H1 (cell line): Measurements from ENCODE around the gene PCYT2. TPM values are rescaled to one million over a fixed set of nuclear protein-coding genes. Genes with fewer than 3 reads are reported as not detected.

Experiments
- CTCF ChIA-PET: fragments of 300-600 bp; sonication (Branson Sonifier 250); formaldehyde crosslinking; loops from one replicate; lab custom pipeline; 2021; ENCODE audit not compliant: partially characterized antibody; lab: Charles Lee
- POLR2A ChIA-PET: fragments of 300-600 bp; sonication (Branson Sonifier 250); formaldehyde crosslinking; loops from one replicate; lab custom pipeline; 2021; ENCODE audit warnings: inconsistent platforms; ENCODE audit not compliant: partially characterized antibody; lab: Charles Lee
- DNase-seq, 2 experiments: peaks; one replicate each; pipeline versions ENCODE4 v3.0.0 to v3.0.0-alpha.2; 2010 to 2022; ENCODE audit warnings: low spot score in 2 of 2, low read depth in 1 of 2, mixed read lengths in 1 of 2
- FAIRE-seq: peaks from 2 replicates; lab custom pipeline; 2011; peaks lifted over from hg19 to GRCh38; lab: Jason Lieb, UNC
- H2AFZ ChIP-seq: 2 replicates; pipeline ENCODE4 v1.8.1; 2012; ENCODE audit warnings: low read length, inconsistent platforms
- H2AK5ac ChIP-seq: 2 replicates; pipeline ENCODE4 v1.6.1; 2013; ENCODE audit warnings: low read depth, low read length
- H2BK120ac ChIP-seq: replicated peaks from 2 replicates; pipeline ENCODE3; 2013; ENCODE audit warnings: low read depth, low read length, inconsistent platforms
- H2BK12ac ChIP-seq: 2 replicates; pipeline ENCODE4 v1.6.1; 2013; ENCODE audit warnings: low read depth, low read length
- H2BK15ac ChIP-seq: 2 replicates; pipeline ENCODE4 v1.6.1; 2013; ENCODE audit warnings: low read length
- H2BK20ac ChIP-seq: 2 replicates; pipeline ENCODE4 v1.6.1; 2013; ENCODE audit warnings: low read length
- H2BK5ac ChIP-seq: 2 replicates; pipeline ENCODE4 v1.6.1; 2013; ENCODE audit warnings: low read depth, low read length
- H3K14ac ChIP-seq: 2 replicates; pipeline ENCODE4 v1.6.1; 2013; ENCODE audit warnings: inconsistent platforms; ENCODE audit not compliant: insufficient read length
- H3K18ac ChIP-seq: 2 replicates; pipeline ENCODE4 v1.6.1; 2013; ENCODE audit warnings: low read length; ENCODE audit errors: extremely low read depth
- H3K23ac ChIP-seq: 2 replicates; pipeline ENCODE4 v1.6.1; 2013; ENCODE audit warnings: inconsistent platforms; ENCODE audit not compliant: insufficient read length
- H3K23me2 ChIP-seq: 2 replicates; pipeline ENCODE4 v1.6.1; 2013; ENCODE audit warnings: low read depth, low read length
- H3K27ac ChIP-seq: 2 replicates; pipeline ENCODE4 v1.6.1; 2011; ENCODE audit warnings: low read depth, low read length, inconsistent platforms
- H3K27me3 ChIP-seq, 4 experiments: replicated peaks in 1 of 4; 1 replicate in 1 of 4; 2 replicates in 3 of 4; pipeline versions ENCODE4 v1.6.1 to v1.8.1; 2011 to 2013; ENCODE audit warnings: low read length in 3 of 4, mild to moderate bottlenecking in 3 of 4, inconsistent platforms in 2 of 4, mixed read lengths in 2 of 4, moderate library complexity in 1 of 4; ENCODE audit not compliant: control insufficient read depth in 3 of 4, insufficient read depth in 3 of 4; ENCODE audit errors: extremely low read depth in 1 of 4
- H3K36me3 ChIP-seq, 4 experiments: 2 replicates each; pipeline versions ENCODE4 v1.6.1 to v1.8.1; 2011 to 2013; ENCODE audit warnings: mild to moderate bottlenecking in 4 of 4, low read length in 3 of 4, moderate library complexity in 2 of 4, control low read depth in 1 of 4, inconsistent platforms in 1 of 4; ENCODE audit not compliant: insufficient read depth in 4 of 4, control insufficient read depth in 2 of 4
- H3K4ac ChIP-seq: replicated peaks from 2 replicates; pipeline ENCODE3; 2013; ENCODE audit warnings: low read length, low read depth, mixed read lengths, inconsistent platforms; ENCODE audit not compliant: insufficient read length
- H3K4me1 ChIP-seq, 4 experiments: replicated peaks in 1 of 4; 1 replicate in 1 of 4; 2 replicates in 3 of 4; pipeline versions ENCODE4 v1.6.1 to v1.8.1; 2011 to 2013; ENCODE audit warnings: low read length in 3 of 4, inconsistent platforms in 2 of 4, mixed read lengths in 1 of 4; ENCODE audit not compliant: insufficient read depth in 4 of 4, control insufficient read depth in 3 of 4
- H3K4me2 ChIP-seq, 2 experiments: 2 replicates each; pipeline versions ENCODE4 v1.6.1 to v1.8.1; 2011 to 2013; ENCODE audit warnings: low read depth in 2 of 2, low read length in 2 of 2, control low read depth in 1 of 2, inconsistent platforms in 1 of 2, mild to moderate bottlenecking in 1 of 2; ENCODE audit not compliant: insufficient read depth in 1 of 2
- H3K4me3 ChIP-seq, 4 experiments: fragments of 200-600, 300-600 bp in 1 of 4; sonication (generic), shearing (Covaris generic), sonication (Bioruptor Twin) in 1 of 4; 2 replicates each; pipeline versions ENCODE4 v1.5.1 to v1.8.1; 2011 to 2016; ENCODE audit warnings: low read length in 4 of 4, low read depth in 3 of 4, control low read depth in 2 of 4, inconsistent platforms in 2 of 4, mild to moderate bottlenecking in 2 of 4, mixed read lengths in 1 of 4, moderate library complexity in 1 of 4; ENCODE audit not compliant: insufficient read depth in 2 of 4; ENCODE audit errors: extremely low read depth in 1 of 4
- H3K56ac ChIP-seq: replicated peaks from 2 replicates; pipeline ENCODE3; 2013; ENCODE audit warnings: low read depth, mild to moderate bottlenecking, mixed read lengths, low read length, inconsistent platforms; ENCODE audit not compliant: insufficient read length
- H3K79me1 ChIP-seq: 2 replicates; pipeline ENCODE4 v1.6.1; 2013; ENCODE audit warnings: low read depth, low read length, control low read depth
- H3K79me2 ChIP-seq, 2 experiments: 2 replicates each; pipeline versions ENCODE4 v1.6.1 to v1.8.1; 2012 to 2013; ENCODE audit warnings: low read length in 2 of 2, mild to moderate bottlenecking in 2 of 2, inconsistent platforms in 1 of 2; ENCODE audit not compliant: insufficient read depth in 2 of 2, control insufficient read depth in 1 of 2
- H3K9ac ChIP-seq, 4 experiments: replicated peaks in 1 of 4; 1 replicate in 1 of 4; 2 replicates in 3 of 4; pipeline versions ENCODE4 v1.6.1 to v1.8.1; 2011 to 2013; ENCODE audit warnings: low read depth in 3 of 4, low read length in 3 of 4, control low read depth in 2 of 4, mild to moderate bottlenecking in 2 of 4, moderate library complexity in 2 of 4, inconsistent platforms in 1 of 4; ENCODE audit errors: extremely low read depth in 1 of 4
- H3K9me3 ChIP-seq, 2 experiments: 2 replicates each; pipeline versions ENCODE4 v1.6.1 to v1.8.1; 2012 to 2013; ENCODE audit warnings: mild to moderate bottlenecking in 2 of 2, moderate library complexity in 2 of 2, control low read depth in 1 of 2, inconsistent platforms in 1 of 2, low read depth in 1 of 2, low read length in 1 of 2, mixed read lengths in 1 of 2; ENCODE audit not compliant: insufficient read depth in 2 of 2
- H4K20me1 ChIP-seq, 2 experiments: replicated peaks in 1 of 2; 2 replicates each; pipeline versions ENCODE3 to v1.8.1; 2011 to 2013; ENCODE audit warnings: inconsistent platforms in 2 of 2, low read length in 2 of 2, mild to moderate bottlenecking in 1 of 2; ENCODE audit not compliant: insufficient read depth in 2 of 2, control insufficient read depth in 1 of 2
- H4K5ac ChIP-seq: 2 replicates; pipeline ENCODE4 v1.6.1; 2013; ENCODE audit warnings: low read length, low read depth, mixed read lengths, inconsistent platforms; ENCODE audit not compliant: insufficient read length
- H4K8ac ChIP-seq: 2 replicates; pipeline ENCODE4 v1.8.0; 2013; ENCODE audit warnings: mild to moderate bottlenecking, moderate library complexity, low read length, inconsistent platforms; ENCODE audit not compliant: insufficient read depth; ENCODE audit errors: extremely low read depth
- H4K91ac ChIP-seq: replicated peaks from 2 replicates; pipeline ENCODE3; 2013; ENCODE audit warnings: low read length, mixed read lengths, inconsistent platforms; ENCODE audit not compliant: insufficient read length
- CHD1 ChIP-seq: IDR thresholded peaks from 2 replicates; pipeline ENCODE4 v1.6.1; 2012; ENCODE audit warnings: low read depth, low read length, improper control_type of control experiment
- EGR1 ChIP-seq: IDR thresholded peaks from 2 replicates; pipeline ENCODE4 v1.6.1; 2011; ENCODE audit warnings: low read depth, low read length, borderline replicate concordance
- HDAC6 ChIP-seq: IDR thresholded peaks from one replicate; pipeline ENCODE4 v1.7.1; 2012; ENCODE audit warnings: low read depth, mild to moderate bottlenecking, inconsistent platforms, low read length, moderate library complexity
- JUND ChIP-seq: IDR thresholded peaks from 2 replicates; pipeline ENCODE4 v1.6.1; 2011; ENCODE audit warnings: mild to moderate bottlenecking, improper control_type of control experiment, low read length
- KDM4A ChIP-seq: IDR thresholded peaks from one replicate; pipeline ENCODE4 v1.7.1; 2012; ENCODE audit warnings: low read depth, mild to moderate bottlenecking, moderate library complexity, low read length, inconsistent platforms; ENCODE audit not compliant: severe bottlenecking
- SP1 ChIP-seq: IDR thresholded peaks from 2 replicates; pipeline ENCODE4 v1.6.1; 2011; ENCODE audit warnings: low read depth, low read length
- SUZ12 ChIP-seq: fragments of 200-600 bp; sonication (generic); IDR thresholded peaks from 2 replicates; pipeline ENCODE4 v1.6.1; 2012; ENCODE audit warnings: mild to moderate bottlenecking, inconsistent platforms, low read length, moderate library complexity, mixed read lengths
- WGBS, 2 experiments: shearing (Covaris generic) in 1 of 2; methylation state at CpG; one replicate each; pipeline versions ENCODE4 v1.1.6 to v1.1.7; 2013 to 2015; ENCODE audit warnings: low lambda C conversion rate in 2 of 2, mixed read lengths in 2 of 2, inconsistent platforms in 1 of 2, low coverage in 1 of 2, missing lambda C conversion rate in 1 of 2; ENCODE audit not compliant: insufficient replicate concordance in 2 of 2, insufficient coverage in 1 of 2, insufficient read length in 1 of 2; ENCODE audit errors: extremely low coverage in 1 of 2, missing lambda C conversion rate in 1 of 2; 5-methylcytosine and 5-hydroxymethylcytosine counted together
- polyA plus RNA-seq, 7 experiments: library from polyadenylated mRNA; depleted of rRNA in 3 of 7; stranded (reverse) in 5 of 7; unstranded in 2 of 7; fragments of >200 nt in 5 of 7; fragments of 200-250 nt in 2 of 7; gene quantifications; 1 replicate in 5 of 7; 2 replicates in 1 of 7; 4 replicates in 1 of 7; pipeline versions ENCODE4 v1.2.1 to v1.2.3, GENCODE V29; 2011 to 2013; ENCODE audit warnings: missing spikeins in 2 of 7, mixed read lengths in 2 of 7
- total RNA-seq: library from RNA; stranded (reverse); fragmentation: NEBNext Ultra II Directional; extraction: Animal tissue kit (Norgen Biotek cat#: 25700); gene quantifications from 2 replicates; pipeline ENCODE4 v1.2.1, GENCODE V29; 2021
- TF ChIP-seq, protein P1 (sequence below), 3 experiments: IDR thresholded peaks; 1 replicate in 2 of 3; 2 replicates in 1 of 3; pipeline versions ENCODE4 v1.5.1 to v1.6.1; 2011; ENCODE audit warnings: low read length in 3 of 3, mild to moderate bottlenecking in 3 of 3, inconsistent platforms in 2 of 3, low read depth in 1 of 3, moderate library complexity in 1 of 3; ENCODE audit not compliant: insufficient read depth in 1 of 3; ENCODE audit errors: control extremely low read depth in 1 of 3

PCYT2 gene
- total and polyA plus RNA-seq, 2 of the 8 experiments (the other 6 are each of a cell fraction or from before 2014, with no cell fraction given), result 29.9 to 31.3 TPM

DNA sequence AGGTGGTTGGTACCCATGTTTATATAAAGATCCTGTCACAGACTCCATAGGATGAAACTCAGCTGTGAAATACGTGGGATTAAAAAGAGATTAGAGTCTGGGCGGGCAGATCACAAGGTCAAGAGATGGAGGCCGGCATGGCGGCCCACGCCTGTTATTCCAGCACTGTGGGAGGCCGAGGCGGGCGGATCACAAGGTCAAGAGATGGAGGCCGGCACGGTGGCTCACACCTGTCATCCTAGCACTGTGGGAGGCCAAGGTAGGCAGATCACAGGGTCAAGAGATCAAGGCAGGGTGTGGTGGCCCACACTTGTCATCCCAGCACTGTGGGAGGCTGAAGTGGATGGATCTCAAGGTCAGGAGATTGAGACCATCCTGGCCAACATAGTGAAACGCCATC is 15.8 kb downstream of the PCYT2 start:
- H3K27me3 ChIP-seq, result no peaks in the 10 kb centered on the region
- peaks cover 7% of the 10 kb centered on the region for H3K79me1 ChIP-seq
- no peak overlapping the region for H4K5ac ChIP-seq
- H4K8ac ChIP-seq, result no peak overlapping the region
- TF ChIP-seq EGR1 (no peak), SUZ12 (no peak), CHD1 (no peak), HDAC6 (no peak), KDM4A (no peak), JUND (no peak), SP1 (no peak)
- TF ChIP-seq, protein P1, sequence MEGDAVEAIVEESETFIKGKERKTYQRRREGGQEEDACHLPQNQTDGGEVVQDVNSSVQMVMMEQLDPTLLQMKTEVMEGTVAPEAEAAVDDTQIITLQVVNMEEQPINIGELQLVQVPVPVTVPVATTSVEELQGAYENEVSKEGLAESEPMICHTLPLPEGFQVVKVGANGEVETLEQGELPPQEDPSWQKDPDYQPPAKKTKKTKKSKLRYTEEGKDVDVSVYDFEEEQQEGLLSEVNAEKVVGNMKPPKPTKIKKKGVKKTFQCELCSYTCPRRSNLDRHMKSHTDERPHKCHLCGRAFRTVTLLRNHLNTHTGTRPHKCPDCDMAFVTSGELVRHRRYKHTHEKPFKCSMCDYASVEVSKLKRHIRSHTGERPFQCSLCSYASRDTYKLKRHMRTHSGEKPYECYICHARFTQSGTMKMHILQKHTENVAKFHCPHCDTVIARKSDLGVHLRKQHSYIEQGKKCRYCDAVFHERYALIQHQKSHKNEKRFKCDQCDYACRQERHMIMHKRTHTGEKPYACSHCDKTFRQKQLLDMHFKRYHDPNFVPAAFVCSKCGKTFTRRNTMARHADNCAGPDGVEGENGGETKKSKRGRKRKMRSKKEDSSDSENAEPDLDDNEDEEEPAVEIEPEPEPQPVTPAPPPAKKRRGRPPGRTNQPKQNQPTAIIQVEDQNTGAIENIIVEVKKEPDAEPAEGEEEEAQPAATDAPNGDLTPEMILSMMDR (IDR thresholded peaks at IDR 0.05; ENCODE audit: control extremely low read depth in 1 of 3, insufficient read depth in 1 of 3, low read depth in 1 of 3, low read length in 3 of 3), result no peak
- no peak overlapping the region for H3K4me3 ChIP-seq
- H2AK5ac ChIP-seq, result no peak overlapping the region
- H2AFZ ChIP-seq, result no peak overlapping the region
- no peaks in the 10 kb centered on the region for H3K9me3 ChIP-seq
- H3K18ac ChIP-seq, result no peak overlapping the region
- peaks cover 0 to 14% of the 10 kb centered on the region in 2 experiments for H4K20me1 ChIP-seq
- no peak overlapping the region for H2BK5ac ChIP-seq
- H3K4ac ChIP-seq, result no peak overlapping the region
- POLR2A ChIA-PET, result interaction anchor here (0.6 kb wide), 1 partner anchor 40 kb away, joined by 3 read pairs; no protein-coding TSS in a partner anchor
- no peak overlapping the region for H3K27ac ChIP-seq
- CTCF ChIA-PET, result no interaction called here
- H3K14ac ChIP-seq, result no peak overlapping the region
- WGBS, 2 experiments, result 95% methylated on average over 11 of the region's 11 CpGs; no CpG with 5 or more reads in 1 of the 2 experiments
- peaks cover 5% of the 10 kb centered on the region; the same call in 1 of the 2 replicates for H3K23me2 ChIP-seq
- peaks cover 0 to 1% (median under 1%) of the 10 kb centered on the region in 4 experiments; a peak in 3 of 7 replicates for H3K4me1 ChIP-seq
- H2BK12ac ChIP-seq, result no peak overlapping the region
- H3K79me2 ChIP-seq, result peaks cover 5 to 12% of the 10 kb centered on the region in 2 experiments
- no peak overlapping the region for H2BK20ac ChIP-seq
- H3K9ac ChIP-seq, result no peak overlapping the region
- H4K91ac ChIP-seq, result no peak overlapping the region
- FAIRE-seq, result no peak
- H2BK15ac ChIP-seq, result no peak overlapping the region
- no peak overlapping the region for H3K23ac ChIP-seq
- DNase-seq, result no peak
- H3K4me2 ChIP-seq, result no peak overlapping the region
- H3K36me3 ChIP-seq, result peaks cover 3 to 29% (median 17%) of the 10 kb centered on the region in 4 experiments; a peak in 7 of 8 replicates
- H2BK120ac ChIP-seq, result no peak overlapping the region
- no peak overlapping the region for H3K56ac ChIP-seq
